OCI-LY3 (cell line): ENCODE results near the gene SLC43A1.

ENCODE experiments used
- H2AFZ ChIP-seq: fragments of 200-600, 300-600 bp; shearing (Covaris generic); 2 replicates; pipeline ENCODE4 v1.6.0; 2014; ENCODE audit warnings: antibody characterized with exemption, low read depth, low read length
- H3K27ac ChIP-seq: fragments of 200-600, 300-600 bp; sonication (generic); 2 replicates; pipeline ENCODE4 v1.5.1; 2014; ENCODE audit warnings: mild to moderate bottlenecking, low read length, moderate library complexity, mixed read lengths
- H3K27me3 ChIP-seq: fragments of 200-600, 300-600 bp; sonication (generic); 2 replicates; pipeline ENCODE4 v1.6.1; 2014; ENCODE audit warnings: low read depth, low read length, mixed read lengths
- H3K36me3 ChIP-seq: fragments of 200-600, 300-600 bp; sonication (generic); replicated peaks from 2 replicates; pipeline ENCODE3; 2014; ENCODE audit warnings: low read depth, low read length, mixed read lengths
- H3K4me1 ChIP-seq: fragments of 300-600, 200-600 bp; sonication (generic); 2 replicates; pipeline ENCODE4 v1.6.1; 2014; ENCODE audit warnings: low read length, mixed read lengths
- H3K4me2 ChIP-seq: fragments of 200-600, 300-600 bp; sonication (generic); 2 replicates; pipeline ENCODE4 v1.6.1; 2014; ENCODE audit warnings: low read length, mixed read lengths
- H3K4me3 ChIP-seq: fragments of 300-600, 200-600 bp; sonication (generic); 2 replicates; pipeline ENCODE4 v1.5.1; 2014; ENCODE audit warnings: antibody characterized with exemption, mild to moderate bottlenecking, low read length, moderate library complexity
- H3K79me2 ChIP-seq: fragments of 300-600, 200-600 bp; shearing (Covaris generic); 2 replicates; pipeline ENCODE4 v1.6.1; 2014; ENCODE audit warnings: mild to moderate bottlenecking, low read length, mixed read lengths
- H3K9ac ChIP-seq: fragments of 300-600, 200-600 bp; shearing (Covaris generic); 2 replicates; pipeline ENCODE4 v1.6.0; 2014; ENCODE audit warnings: mild to moderate bottlenecking, low read length, moderate library complexity
- H3K9me3 ChIP-seq: fragments of 200-600, 300-600 bp; shearing (Covaris generic); 2 replicates; pipeline ENCODE4 v1.6.1; 2014; ENCODE audit warnings: low read length, mixed read lengths; ENCODE audit not compliant: insufficient read depth
- H4K20me1 ChIP-seq: fragments of 200-600, 300-600 bp; sonication (generic); 2 replicates; pipeline ENCODE4 v1.6.1; 2016; ENCODE audit warnings: low read length, mixed read lengths; ENCODE audit not compliant: insufficient read depth
- EZH2phosphoT487 ChIP-seq: fragments of 200-600 bp; shearing (Covaris generic); IDR thresholded peaks from 2 replicates; pipeline ENCODE4 v1.6.1; 2018; ENCODE audit warnings: antibody characterized with exemption, mixed run types, low read depth
- TF ChIP-seq, protein P1 (sequence below): fragments of 200-600, 300-600 bp; sonication (generic); IDR thresholded peaks from 2 replicates; pipeline ENCODE4 v1.5.1; 2014; ENCODE audit warnings: antibody characterized with exemption, low read length, low read depth

Gene SLC43A1

DNA sequence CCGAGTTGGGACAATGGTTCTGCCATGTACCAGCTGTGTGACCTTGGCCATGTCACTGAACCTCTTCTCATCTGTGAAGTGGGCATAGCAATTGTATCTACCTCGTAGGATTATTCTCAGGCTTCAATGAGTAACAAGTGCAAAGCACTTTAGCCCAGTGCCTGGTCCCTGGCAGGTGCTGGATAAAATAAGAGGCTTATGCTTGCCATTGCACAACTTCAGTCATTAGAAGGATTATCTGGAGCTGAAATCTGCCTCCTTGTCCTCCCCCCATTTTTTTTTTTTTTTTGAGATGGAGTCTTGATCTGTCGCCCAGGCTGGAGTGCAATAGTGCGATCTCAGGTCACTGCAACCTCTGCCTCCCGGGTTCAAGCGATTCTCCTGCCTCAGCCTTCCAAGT lies 29.1 kb upstream of the SLC43A1 start:
- H3K4me2 ChIP-seq, result no peak overlapping the region
- H3K36me3 ChIP-seq, result peaks cover 13% of the 10 kb centered on the region
- H3K4me3 ChIP-seq, result no peak overlapping the region
- no peaks in the 10 kb centered on the region for H3K9me3 ChIP-seq
- no peaks in the 10 kb centered on the region for H4K20me1 ChIP-seq
- peaks cover 20% of the 10 kb centered on the region for H3K4me1 ChIP-seq
- no peak overlapping the region for H3K9ac ChIP-seq
- no peak overlapping the region for H2AFZ ChIP-seq
- no peaks in the 10 kb centered on the region for H3K79me2 ChIP-seq
- no peaks in the 10 kb centered on the region for H3K27me3 ChIP-seq
- TF ChIP-seq EZH2phosphoT487, result no peak
- TF ChIP-seq, protein P1, sequence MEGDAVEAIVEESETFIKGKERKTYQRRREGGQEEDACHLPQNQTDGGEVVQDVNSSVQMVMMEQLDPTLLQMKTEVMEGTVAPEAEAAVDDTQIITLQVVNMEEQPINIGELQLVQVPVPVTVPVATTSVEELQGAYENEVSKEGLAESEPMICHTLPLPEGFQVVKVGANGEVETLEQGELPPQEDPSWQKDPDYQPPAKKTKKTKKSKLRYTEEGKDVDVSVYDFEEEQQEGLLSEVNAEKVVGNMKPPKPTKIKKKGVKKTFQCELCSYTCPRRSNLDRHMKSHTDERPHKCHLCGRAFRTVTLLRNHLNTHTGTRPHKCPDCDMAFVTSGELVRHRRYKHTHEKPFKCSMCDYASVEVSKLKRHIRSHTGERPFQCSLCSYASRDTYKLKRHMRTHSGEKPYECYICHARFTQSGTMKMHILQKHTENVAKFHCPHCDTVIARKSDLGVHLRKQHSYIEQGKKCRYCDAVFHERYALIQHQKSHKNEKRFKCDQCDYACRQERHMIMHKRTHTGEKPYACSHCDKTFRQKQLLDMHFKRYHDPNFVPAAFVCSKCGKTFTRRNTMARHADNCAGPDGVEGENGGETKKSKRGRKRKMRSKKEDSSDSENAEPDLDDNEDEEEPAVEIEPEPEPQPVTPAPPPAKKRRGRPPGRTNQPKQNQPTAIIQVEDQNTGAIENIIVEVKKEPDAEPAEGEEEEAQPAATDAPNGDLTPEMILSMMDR, result no peak
- no peak overlapping the region for H3K27ac ChIP-seq

DNA sequence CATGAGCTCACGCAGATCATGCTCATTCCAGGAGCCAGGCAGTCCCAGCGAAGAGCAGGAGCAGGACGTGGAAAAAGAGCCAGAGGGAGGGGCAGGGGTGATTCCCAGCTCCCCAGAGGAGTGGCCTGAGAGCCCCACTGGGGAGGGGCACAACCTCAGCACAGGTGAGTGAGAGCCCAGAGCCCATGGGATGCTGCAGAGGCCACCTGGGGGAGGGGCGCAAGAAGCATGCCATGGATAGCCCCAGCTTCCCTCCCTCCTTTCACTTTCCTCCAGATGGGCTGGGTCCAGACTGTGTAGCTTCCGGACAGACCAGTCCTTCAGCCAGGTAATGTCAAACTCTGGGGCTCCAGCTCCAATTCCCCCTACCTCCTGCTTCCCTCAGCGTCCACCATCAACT lies 28.1 kb upstream of the SLC43A1 start:
- Histone ChIP-seq H3K4me3 (no peak overlapping the region), H2AFZ (no peak overlapping the region), H3K79me2 (no peaks in the 10 kb centered on the region), H3K4me1 (peaks cover 18% of the 10 kb centered on the region), H3K4me2 (no peak overlapping the region), H3K27me3 (no peaks in the 10 kb centered on the region), H3K9ac (no peak overlapping the region), H3K9me3 (no peaks in the 10 kb centered on the region), H4K20me1 (no peaks in the 10 kb centered on the region), H3K36me3 (peaks cover 10% of the 10 kb centered on the region), H3K27ac (no peak overlapping the region)
- TF ChIP-seq, protein P1, result no peak
- no peak for TF ChIP-seq EZH2phosphoT487

DNA sequence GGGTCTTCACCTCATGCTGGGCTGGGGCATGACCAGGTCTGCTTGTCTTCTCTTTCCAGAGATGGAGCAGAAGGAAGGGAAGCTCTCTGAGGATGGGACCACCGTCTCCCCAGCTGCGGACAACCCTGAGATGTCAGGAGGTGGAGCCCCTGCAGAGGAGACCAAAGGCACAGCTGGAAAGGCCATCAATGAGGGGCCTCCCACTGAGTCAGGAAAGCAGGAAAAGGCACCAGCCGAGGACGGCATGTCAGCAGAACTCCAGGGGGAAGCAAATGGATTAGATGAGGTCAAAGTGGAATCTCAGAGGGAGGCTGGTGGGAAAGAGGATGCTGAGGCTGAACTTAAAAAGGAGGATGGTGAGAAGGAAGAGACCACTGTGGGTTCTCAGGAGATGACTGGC lies 27.1 kb upstream of the SLC43A1 start:
- H3K36me3 ChIP-seq, result peaks cover 9% of the 10 kb centered on the region
- no peak overlapping the region for H3K27ac ChIP-seq
- H3K4me2 ChIP-seq, result no peak overlapping the region
- H2AFZ ChIP-seq, result no peak overlapping the region
- peaks cover 11% of the 10 kb centered on the region for H3K4me1 ChIP-seq
- no peak overlapping the region for H3K9ac ChIP-seq
- H3K79me2 ChIP-seq, result no peaks in the 10 kb centered on the region
- H3K4me3 ChIP-seq, result no peak overlapping the region
- no peaks in the 10 kb centered on the region for H3K27me3 ChIP-seq
- no peaks in the 10 kb centered on the region for H3K9me3 ChIP-seq
- no peaks in the 10 kb centered on the region for H4K20me1 ChIP-seq
- TF ChIP-seq, protein P1, result no peak
- no peak for TF ChIP-seq EZH2phosphoT487

DNA sequence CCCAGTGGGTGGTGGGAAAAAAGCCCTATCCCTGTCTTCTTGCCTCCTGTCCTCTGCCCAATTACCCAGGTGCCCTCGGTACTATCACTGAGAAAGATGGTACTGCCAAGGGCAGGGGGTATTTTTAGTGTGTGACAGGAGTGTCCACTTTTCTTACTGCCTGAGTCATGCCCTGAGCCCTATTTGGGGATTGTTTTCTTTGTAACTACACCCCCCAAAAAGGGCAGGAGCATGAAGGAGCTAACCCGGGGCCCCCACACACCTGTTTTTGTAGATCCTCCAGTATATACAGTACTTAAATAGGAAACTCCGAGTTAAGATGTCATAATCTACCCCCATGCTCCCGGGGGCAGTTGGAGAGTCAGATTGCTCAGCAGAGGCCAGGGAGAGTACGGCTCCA lies 25.7 kb upstream of the SLC43A1 start:
- Histone ChIP-seq H3K27ac (no peak overlapping the region), H3K27me3 (no peaks in the 10 kb centered on the region), H3K79me2 (no peaks in the 10 kb centered on the region), H3K4me3 (no peak overlapping the region), H3K9ac (no peak overlapping the region), H3K36me3 (no peaks in the 10 kb centered on the region), H4K20me1 (no peaks in the 10 kb centered on the region), H2AFZ (no peak overlapping the region), H3K4me2 (no peak overlapping the region), H3K9me3 (no peaks in the 10 kb centered on the region), H3K4me1 (no peaks in the 10 kb centered on the region)
- TF ChIP-seq, protein P1, result no peak
- TF ChIP-seq EZH2phosphoT487, result no peak
